ENCODE data around the gene MAPKBP1.

- no peak for TF ChIP-seq POLR2A (IDR thresholded peaks at IDR 0.05; ENCODE audit: low read depth, low read length)
- TF ChIP-seq POLR2AphosphoS5 (IDR thresholded peaks at IDR 0.05; ENCODE audit: low read depth, low read length), result no peak
- TF ChIP-seq TAF1 (IDR thresholded peaks at IDR 0.05; ENCODE audit: borderline replicate concordance, low read depth, low read length), result no peak
Observed at GRCh38 chr15:41842229-41842628, 67.9 kb downstream of the MAPKBP1 start.
